Measurements from ENCODE around the gene QKI.

Gene QKI

DNA sequence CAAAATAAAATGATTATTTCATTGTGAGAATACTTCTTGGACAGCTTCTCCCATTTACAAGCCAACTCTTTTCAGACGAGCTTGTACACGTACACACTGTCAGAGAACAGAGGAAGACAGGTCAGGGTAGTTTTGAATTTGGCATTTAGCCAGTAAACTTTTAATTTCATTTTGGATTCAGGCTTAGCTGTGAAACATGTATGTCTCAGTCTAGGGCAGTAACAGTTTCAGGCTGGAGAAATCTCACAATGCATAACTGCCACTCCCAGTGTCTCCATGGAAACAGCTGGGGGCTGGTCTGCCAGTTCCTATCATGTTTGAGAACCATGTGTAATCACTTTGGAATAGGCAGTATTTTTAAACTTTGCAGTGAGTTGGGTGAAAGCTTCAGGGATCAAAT is 22.0 kb upstream of the QKI start:
- DNase-seq: no peak

DNA sequence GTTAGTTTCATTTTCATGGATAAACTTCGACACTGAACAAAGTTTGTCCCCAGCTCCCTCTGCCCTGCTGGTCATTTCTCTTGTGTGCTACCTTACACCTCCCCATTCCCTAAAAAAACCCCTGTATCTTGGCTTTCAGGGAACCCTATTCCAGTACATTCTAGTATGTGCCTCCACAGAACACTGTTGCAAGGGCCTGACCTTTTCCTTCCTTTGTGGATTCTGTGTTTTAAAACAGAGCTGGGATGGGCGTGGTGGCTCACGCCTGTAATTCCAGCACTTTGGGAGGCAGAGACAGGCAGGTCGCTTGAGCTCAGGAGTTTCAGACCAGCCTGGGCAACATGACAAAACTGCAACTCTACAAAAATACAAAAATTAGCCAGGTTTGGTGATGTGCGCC is 20.6 kb upstream of the QKI start:
- no peak for DNase-seq

DNA sequence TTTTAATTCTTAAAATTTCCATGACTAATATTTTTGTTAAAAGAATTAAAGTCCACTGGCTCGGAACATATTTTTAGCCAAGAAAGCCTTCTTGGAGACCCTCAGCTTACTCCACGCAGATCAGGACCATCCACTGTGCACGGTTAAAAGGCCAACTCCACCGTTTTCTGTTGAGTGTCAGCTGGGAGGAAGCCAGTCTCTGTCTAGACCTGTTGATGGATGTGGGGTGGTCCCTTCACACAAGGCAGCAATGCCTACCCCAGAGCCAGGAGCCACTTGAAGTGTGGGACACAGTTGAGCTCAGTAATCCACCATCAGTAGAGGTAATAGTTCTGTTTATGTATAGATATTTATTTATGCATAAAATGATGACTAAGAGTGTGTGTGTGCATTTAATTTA is 19.9 kb upstream of the QKI start:
- no peak for DNase-seq

GRCh38 chr6:163395122-163395830 is 19.2 kb upstream of the QKI start:
- DNase-seq: no peak

- DNase-seq: no peak
These were observed 18.7 kb upstream of the QKI start for GRCh38 chr6:163395831-163396185.

DNA sequence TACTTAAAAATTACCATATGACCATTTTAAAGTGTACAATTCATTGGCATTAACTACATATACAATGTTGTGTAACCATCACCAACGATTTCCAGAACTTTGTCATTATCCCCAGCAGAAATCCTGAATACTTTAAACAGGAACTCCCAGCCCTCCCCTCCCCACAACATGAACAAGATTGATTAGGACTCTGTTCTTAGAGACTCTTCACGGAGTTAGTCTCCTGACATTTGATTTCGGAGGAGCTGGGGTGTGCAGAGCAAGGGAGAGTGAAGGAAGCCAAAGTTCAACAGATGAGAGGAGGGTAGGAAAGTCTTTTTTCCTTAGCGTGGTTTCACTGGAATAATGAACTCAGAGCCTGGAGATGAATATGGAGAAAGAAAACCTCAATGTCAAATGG is 17.2 kb upstream of the QKI start:
- DNase-seq: no peak

GRCh38 chr6:163398115-163398514 is 16.4 kb upstream of the QKI start:
- no peak for DNase-seq

- DNase-seq: no peak
These were observed 15.7 kb upstream of the QKI start for GRCh38 chr6:163398815-163399214.

DNA sequence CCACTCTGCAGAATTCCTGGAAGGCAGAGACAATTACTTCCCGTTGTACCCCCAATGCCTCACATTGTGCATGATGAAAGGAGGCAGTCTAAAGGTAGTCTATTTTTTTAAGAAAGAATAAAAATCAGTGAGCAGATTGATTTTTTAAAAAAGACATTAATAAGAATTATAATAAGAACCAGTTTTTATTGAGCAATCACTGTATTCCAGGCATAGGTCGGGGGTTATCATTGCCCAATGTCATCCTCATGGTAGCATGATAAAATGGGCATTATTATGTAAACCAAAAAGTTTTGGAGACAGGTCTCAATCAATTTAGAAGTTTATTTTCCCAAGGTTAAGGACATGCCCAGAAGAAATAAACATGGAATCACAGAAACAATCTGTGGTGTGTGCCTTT is 14.0 kb upstream of the QKI start:
- DNase-seq: no peak

GRCh38 chr6:163401039-163401885 is 13.3 kb upstream of the QKI start:
- no peak for DNase-seq

DNA sequence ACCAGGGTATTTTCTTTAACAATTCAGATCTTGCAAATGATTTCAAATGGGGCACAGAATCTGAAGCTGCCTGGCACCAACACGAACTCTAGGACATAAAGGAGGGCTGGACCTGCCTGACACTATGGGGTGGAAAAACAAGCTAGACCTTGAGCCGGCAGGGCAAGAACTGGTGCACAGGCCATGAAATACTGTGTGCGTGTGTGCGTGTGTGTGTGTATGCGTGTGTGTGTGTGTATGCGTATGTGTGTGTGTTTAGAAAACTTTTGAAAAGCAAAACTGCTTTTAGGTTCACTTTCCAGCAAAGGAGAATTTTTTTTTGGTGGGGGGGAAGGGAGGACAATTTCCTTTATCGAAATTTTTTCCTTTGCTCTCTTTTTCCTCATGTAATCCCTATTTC is 11.9 kb upstream of the QKI start:
- DNase-seq: no peak

DNA sequence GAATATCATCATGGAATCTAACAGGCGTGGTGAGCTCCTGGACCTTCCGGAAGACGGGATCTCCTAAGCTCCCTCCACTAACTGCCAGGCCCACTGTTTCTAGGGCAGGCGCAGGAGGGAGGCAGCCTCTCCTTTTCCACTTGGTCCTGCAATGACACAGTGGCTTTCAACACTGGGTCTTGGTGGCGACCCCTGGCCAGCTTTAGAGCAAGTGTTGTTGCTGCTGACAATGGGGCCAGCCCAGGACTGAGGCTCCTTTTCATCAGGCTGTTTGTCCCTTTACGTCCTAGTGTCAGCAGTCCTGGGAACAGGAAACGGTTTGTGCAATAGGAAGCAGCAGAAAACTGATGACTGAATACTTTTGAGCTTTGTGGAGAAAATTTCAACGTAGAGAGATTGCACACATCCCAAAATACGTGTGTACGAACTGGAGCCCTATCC is 9.7 kb upstream of the QKI start:
- no peak for DNase-seq

DNA sequence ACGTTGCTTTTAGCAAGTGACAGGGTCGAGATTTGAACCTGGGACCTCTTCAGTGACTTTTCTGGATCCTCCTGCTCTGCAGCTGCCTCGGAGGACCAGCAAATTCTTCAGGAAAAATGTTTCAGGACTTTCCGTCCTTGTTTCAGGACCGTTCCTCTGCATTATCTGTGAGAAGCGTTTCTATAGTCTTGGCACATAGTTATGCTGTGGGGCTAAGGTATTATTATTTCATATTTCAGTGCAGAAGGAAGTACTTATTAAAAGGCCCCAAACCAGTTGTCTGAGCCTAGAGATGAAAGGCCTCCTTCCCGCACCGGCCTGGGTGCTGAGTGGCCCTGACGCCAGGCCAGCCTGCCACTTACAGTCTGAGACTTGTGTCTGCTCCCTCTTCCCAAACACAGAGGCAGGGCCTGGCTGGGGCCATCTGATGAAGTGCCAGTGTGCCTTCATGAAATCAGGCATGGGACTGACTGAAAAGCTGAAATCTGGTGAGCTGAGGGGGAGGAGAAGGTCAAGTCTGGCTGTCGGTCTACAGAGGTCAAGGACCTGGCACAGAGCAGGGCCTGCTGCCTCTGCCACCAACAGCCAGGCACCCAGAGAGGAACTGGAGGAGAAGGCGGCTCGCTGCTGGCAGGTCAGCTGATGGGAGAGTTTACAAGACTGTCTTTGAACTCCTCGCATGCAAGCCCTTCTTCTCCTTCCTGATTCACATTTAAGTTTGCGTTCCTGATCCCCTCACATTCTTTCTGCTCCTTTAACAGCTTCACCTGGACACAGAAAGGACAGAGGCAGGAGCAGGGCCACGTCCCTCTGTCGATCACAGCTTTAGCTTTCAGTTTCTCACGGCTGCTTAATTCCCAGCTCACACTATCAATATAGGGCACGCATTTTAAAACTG is 8.9 kb upstream of the QKI start:
- no peak for DNase-seq

GRCh38 chr6:163406366-163406765 is 8.2 kb upstream of the QKI start:
- no peak for DNase-seq

DNA sequence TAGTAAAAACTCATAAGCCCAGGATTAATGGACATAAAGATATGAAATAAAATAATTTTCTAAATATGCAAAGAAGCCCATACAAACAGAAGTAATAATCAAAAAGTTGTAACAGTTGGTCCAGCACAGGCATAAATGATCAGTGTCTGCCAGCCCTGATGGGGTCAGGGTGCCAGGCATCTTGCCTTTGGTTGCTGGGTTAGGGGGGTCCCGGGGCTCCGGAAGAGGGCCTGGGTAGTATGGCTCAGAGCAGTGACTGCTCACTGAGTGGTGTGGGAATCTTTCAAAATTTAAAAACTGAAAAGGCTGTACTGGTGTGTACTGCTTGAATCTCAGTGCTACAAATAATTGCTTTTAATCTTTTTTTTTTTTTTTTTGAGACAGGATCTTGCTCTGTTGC is 7.7 kb upstream of the QKI start:
- no peak for DNase-seq

- no peak for DNase-seq
These were observed 6.0 kb upstream of the QKI start for GRCh38 chr6:163408352-163408991.

DNA sequence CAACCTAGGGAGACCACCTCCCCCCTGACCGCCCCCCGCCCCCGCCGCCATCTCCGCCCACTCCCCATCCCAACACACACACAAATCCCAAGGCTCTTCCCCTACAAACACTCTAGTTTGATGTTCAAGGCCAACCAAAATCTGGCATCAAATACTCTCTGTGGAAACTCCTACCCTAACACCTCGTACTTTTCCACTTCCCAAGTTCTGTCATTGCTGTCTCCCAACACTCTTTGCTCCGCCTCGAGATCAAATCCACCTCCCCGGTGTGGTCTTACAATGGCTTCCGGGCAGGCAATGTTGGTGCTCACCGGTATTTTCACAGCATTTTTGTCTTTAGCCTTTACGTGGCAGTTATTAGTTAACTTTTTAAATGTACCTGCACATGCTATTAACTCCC is 4.8 kb upstream of the QKI start:
- DNase-seq: no peak

DNA sequence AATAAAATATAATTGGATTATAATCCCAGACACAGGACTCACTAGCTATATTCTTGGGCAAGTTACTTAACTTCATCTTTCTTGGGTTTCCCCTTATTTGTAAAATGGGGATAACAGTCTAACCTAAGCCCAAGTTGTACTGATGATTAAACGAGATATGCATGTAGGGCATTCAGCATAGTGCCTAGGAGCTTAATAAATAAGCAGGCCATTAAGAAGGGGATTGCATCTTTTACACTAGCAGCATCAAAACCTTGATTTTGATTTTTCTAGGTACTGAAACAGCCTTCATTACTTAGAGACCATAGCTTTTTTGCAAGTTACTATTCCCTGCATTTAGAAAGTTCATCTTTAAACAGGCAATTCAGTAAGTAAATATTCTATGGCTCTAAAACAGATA is 2.2 kb upstream of the QKI start:
- DNase-seq: no peak

DNA sequence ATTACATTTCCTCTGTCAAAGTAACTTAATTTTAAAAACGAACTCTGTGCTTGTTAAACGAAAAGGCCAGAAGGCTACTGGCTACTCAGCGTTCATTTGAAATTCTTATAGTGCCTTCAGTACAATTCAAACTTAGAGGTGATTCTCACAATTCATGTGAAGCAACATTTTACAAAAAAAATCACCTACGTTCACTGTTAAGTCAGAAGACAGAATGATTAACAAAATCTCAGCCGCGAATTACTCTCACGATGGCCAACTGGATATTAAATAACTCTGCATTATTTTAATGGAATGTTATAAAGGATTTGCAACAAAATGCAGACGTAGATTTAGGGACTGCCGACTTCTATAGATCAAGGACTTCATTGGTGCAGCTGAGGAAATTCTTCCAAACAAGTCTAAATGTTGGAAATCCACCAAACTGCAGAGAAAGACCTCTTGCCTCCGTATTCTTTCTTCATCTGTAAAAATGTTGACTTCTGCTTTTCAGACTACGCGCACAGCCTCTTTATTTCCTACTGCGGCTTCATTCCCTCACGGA is 1.6 kb upstream of the QKI start:
- DNase-seq: no peak

- peak; percentile 89 to 93 for DNase-seq
These were observed 987 bp upstream of the QKI start for GRCh38 chr6:163413345-163414116.

GRCh38 chr6:163414946-163415619 is 565 bp downstream of the QKI start:
- DNase-seq: no peak
